Measurements from ENCODE around the gene ANK2. TPM values are rescaled to one million over a fixed set of nuclear protein-coding genes. Genes with fewer than 3 reads are reported as not detected.

Gene ANK2
- total and polyA plus RNA-seq, 4 donors: 231 to 512 (median 262) TPM

GRCh38 chr4:113394730-113395530 is 345.5 kb downstream of the ANK2 start:
- Histone ChIP-seq H3K4me1 (ENCODE audit: control insufficient read depth, insufficient read depth, low read length) (no peaks in the 10 kb centered on the region), H3K27ac (ENCODE audit: low read depth, low read length) (no peak overlapping the region), H3K4me3 (ENCODE audit: low read depth, low read length) (no peak overlapping the region), H3K27me3 (ENCODE audit: control insufficient read depth, insufficient read depth, low read length) (no peaks in the 10 kb centered on the region), H3K9me3 (ENCODE audit: control insufficient read depth, insufficient read depth, low read length) (no peaks in the 10 kb centered on the region), H3K36me3 (ENCODE audit: control insufficient read depth, insufficient read depth, low read length) (no peaks in the 10 kb centered on the region)
- 30% methylated on average over 4 of the region's 11 CpGs for WGBS (ENCODE audit: insufficient coverage)
- DNase-seq (ENCODE audit: low read depth in 4 of 6, low spot score in 6 of 6): peak; percentile 88 to 98 (median 90)

DNA sequence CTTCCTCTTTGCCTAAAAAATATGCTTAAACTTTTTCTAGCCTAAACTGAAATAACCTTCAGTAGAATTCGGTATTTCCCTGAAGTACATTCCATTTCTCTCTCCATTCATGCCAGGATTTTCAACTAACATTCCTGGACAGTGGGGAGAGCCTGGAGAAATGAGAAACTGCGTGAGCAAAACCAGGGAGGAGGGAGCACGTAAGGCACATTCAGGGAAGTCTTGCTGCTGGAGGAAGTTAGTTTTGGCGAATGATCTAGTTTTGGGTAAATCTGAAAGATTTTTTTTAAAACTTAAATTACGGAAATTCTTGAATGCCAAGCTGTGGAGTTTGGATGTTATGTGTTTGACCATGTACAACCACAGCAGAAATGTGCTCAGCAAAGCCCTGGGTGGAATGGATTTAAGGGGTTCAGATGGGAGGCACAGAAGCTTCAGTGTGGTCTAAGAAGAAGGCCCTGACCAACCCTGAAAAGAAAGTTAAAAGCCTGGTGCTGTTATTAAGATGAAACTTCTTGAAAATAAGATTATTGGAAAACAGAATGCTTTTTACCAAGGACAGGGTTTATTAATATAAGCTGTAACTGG is 347.8 kb downstream of the ANK2 start:
- Histone ChIP-seq H3K36me3 (ENCODE audit: control insufficient read depth, insufficient read depth, low read length) (no peaks in the 10 kb centered on the region), H3K9me3 (ENCODE audit: control insufficient read depth, insufficient read depth, low read length) (no peaks in the 10 kb centered on the region), H3K27me3 (ENCODE audit: control insufficient read depth, insufficient read depth, low read length) (no peaks in the 10 kb centered on the region), H3K4me3 (ENCODE audit: low read depth, low read length) (no peak overlapping the region), H3K27ac (ENCODE audit: low read depth, low read length) (no peak overlapping the region), H3K4me1 (ENCODE audit: control insufficient read depth, insufficient read depth, low read length) (no peaks in the 10 kb centered on the region)
- peak in 1 of 6 donors; percentile 68 for DNase-seq (ENCODE audit: low read depth in 4 of 6, low spot score in 6 of 6)
- WGBS (ENCODE audit: insufficient coverage): 63% methylated on average over 4 of the region's 5 CpGs

DNA sequence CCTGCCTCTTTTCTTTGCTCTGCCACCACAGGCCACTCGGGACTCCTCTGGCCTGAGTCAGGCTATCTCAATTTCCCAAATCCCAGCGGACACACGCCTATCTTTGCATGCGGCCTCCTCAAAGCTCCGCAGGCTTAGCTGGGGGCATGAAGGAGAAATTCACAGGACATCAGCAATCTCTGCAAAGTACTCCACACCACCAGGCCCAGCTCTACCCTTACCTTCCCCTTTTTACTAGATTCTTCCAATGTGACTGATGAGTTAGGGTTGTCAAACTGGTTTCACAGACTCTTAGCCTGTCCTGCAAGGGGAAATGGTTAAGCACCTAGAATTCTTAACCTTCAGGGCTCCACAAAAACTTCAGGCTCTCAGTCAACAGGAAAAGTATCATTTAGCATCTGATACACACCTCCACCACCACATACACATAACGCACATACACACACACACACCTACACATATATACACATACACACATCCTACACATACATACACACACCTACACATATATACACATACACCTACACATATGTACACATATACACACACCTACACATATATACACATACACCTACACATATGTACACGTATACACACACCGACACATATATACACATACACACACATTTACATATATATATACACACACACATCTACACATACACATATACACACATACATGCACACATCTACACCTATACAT is 349.1 kb downstream of the ANK2 start:
- H3K27ac ChIP-seq (ENCODE audit: low read depth, low read length): no peak overlapping the region
- no peaks in the 10 kb centered on the region for H3K27me3 ChIP-seq (ENCODE audit: control insufficient read depth, insufficient read depth, low read length)
- DNase-seq (ENCODE audit: low read depth in 4 of 6, low spot score in 6 of 6): no peak
- no peaks in the 10 kb centered on the region for H3K4me1 ChIP-seq (ENCODE audit: control insufficient read depth, insufficient read depth, low read length)
- H3K9me3 ChIP-seq (ENCODE audit: control insufficient read depth, insufficient read depth, low read length): no peaks in the 10 kb centered on the region
- no peaks in the 10 kb centered on the region for H3K36me3 ChIP-seq (ENCODE audit: control insufficient read depth, insufficient read depth, low read length)
- WGBS (ENCODE audit: insufficient coverage): 97% methylated on average over 8 of the region's 8 CpGs
- no peak overlapping the region for H3K4me3 ChIP-seq (ENCODE audit: low read depth, low read length)

- H3K4me1 ChIP-seq (ENCODE audit: control insufficient read depth, insufficient read depth, low read length): no peaks in the 10 kb centered on the region
- H3K27me3 ChIP-seq (ENCODE audit: control insufficient read depth, insufficient read depth, low read length): no peaks in the 10 kb centered on the region
- 100% methylated on average over 1 of the region's 4 CpGs for WGBS (ENCODE audit: insufficient coverage)
- H3K36me3 ChIP-seq (ENCODE audit: control insufficient read depth, insufficient read depth, low read length): no peaks in the 10 kb centered on the region
- no peaks in the 10 kb centered on the region for H3K9me3 ChIP-seq (ENCODE audit: control insufficient read depth, insufficient read depth, low read length)
- no peak overlapping the region for H3K4me3 ChIP-seq (ENCODE audit: low read depth, low read length)
- DNase-seq (ENCODE audit: low read depth in 4 of 6, low spot score in 6 of 6): no peak
- no peak overlapping the region for H3K27ac ChIP-seq (ENCODE audit: low read depth, low read length)
Measured at GRCh38 chr4:113404167-113404571, 354.7 kb downstream of the ANK2 start.

DNA sequence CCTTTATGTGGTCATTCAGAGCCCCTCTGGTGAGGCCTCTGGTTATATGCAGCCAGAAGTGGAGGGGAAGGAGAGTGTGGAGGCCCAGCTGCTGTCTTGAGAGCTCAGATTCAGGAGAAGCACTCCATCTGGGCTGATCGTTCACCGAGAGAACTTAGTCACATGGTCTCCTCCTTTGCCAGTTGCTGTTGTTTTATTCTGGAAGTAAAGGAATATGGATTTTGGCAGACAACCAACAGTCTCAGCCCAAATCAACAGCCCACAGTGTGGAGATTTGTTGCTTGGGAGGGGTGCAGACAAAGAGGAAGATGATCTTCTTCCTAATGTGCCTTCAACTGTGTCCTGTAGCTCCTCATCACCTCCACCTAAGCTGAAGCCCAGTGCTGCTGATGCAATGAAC is 355.4 kb downstream of the ANK2 start:
- no peaks in the 10 kb centered on the region for H3K36me3 ChIP-seq (ENCODE audit: control insufficient read depth, insufficient read depth, low read length)
- H3K27ac ChIP-seq (ENCODE audit: low read depth, low read length): no peak overlapping the region
- no peaks in the 10 kb centered on the region for H3K27me3 ChIP-seq (ENCODE audit: control insufficient read depth, insufficient read depth, low read length)
- no peaks in the 10 kb centered on the region for H3K4me1 ChIP-seq (ENCODE audit: control insufficient read depth, insufficient read depth, low read length)
- DNase-seq (ENCODE audit: low read depth in 4 of 6, low spot score in 6 of 6): peak in 1 of 6 donors; percentile 41
- WGBS (ENCODE audit: insufficient coverage): no CpG with 5 or more reads among the region's 2 CpGs
- H3K4me3 ChIP-seq (ENCODE audit: low read depth, low read length): no peak overlapping the region
- H3K9me3 ChIP-seq (ENCODE audit: control insufficient read depth, insufficient read depth, low read length): no peaks in the 10 kb centered on the region

DNA sequence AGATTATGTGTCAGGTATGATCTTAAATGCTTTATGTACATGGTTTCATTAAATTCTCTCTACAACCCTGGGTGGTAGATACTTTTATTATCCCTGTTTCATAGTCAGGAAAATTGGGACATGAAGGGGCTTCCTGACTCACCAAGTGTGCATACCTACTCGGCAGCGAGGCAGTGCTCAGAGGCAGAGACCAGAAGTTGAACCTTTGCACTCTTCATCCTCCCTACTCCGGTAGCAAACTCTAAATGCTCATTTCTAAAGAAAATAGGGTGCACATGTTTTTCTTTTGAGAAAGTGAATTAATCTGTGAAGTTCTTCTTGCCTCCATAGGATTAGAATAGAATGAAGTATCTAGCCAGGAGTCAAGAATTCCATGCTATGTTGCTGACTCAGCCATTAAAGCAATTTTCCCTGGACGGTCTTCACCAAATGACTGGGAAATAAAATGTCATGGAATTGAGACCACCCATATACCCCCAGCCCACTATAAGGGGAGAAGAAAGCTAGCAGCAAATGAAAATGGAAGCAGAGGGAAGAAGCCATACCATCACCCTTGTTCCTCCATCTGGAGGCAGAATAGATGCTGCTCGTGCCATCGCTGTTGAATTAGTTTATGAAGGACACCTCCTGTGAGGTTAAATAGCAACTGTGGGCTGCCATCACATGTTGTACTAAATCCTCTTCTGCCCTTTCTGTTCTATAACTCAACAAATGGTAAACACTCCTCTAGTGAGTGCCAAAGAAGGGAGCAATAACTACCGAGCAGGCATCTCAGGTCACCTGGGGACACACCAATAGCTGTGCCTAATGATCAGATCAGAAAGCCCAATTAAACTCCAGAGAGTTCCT is 356.6 kb downstream of the ANK2 start:
- Histone ChIP-seq H3K4me3 (ENCODE audit: low read depth, low read length) (no peak overlapping the region), H3K27ac (ENCODE audit: low read depth, low read length) (no peak overlapping the region), H3K9me3 (ENCODE audit: control insufficient read depth, insufficient read depth, low read length) (no peaks in the 10 kb centered on the region), H3K27me3 (ENCODE audit: control insufficient read depth, insufficient read depth, low read length) (no peaks in the 10 kb centered on the region), H3K4me1 (ENCODE audit: control insufficient read depth, insufficient read depth, low read length) (no peaks in the 10 kb centered on the region), H3K36me3 (ENCODE audit: control insufficient read depth, insufficient read depth, low read length) (no peaks in the 10 kb centered on the region)
- DNase-seq (ENCODE audit: low read depth in 4 of 6, low spot score in 6 of 6): no peak
- WGBS (ENCODE audit: insufficient coverage): 41% methylated on average over 3 of the region's 7 CpGs

DNA sequence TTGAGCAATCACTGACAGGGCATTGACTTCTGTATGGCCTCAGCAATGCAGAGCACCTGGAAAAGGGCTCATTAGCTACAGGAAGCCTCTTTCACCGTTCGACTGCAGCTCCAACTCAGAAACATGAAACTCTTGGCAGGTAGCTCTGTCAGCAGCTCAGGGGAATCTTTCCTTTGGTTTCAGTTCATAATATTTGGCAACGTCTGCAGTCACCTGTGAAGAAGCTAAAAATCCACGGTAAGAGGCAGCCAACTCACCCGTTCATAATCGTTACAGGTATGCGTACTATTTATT is 357.2 kb downstream of the ANK2 start:
- Histone ChIP-seq H3K27me3 (ENCODE audit: control insufficient read depth, insufficient read depth, low read length) (no peaks in the 10 kb centered on the region), H3K27ac (ENCODE audit: low read depth, low read length) (no peak overlapping the region), H3K4me1 (ENCODE audit: control insufficient read depth, insufficient read depth, low read length) (no peaks in the 10 kb centered on the region), H3K4me3 (ENCODE audit: low read depth, low read length) (no peak overlapping the region), H3K9me3 (ENCODE audit: control insufficient read depth, insufficient read depth, low read length) (no peaks in the 10 kb centered on the region), H3K36me3 (ENCODE audit: control insufficient read depth, insufficient read depth, low read length) (no peaks in the 10 kb centered on the region)
- WGBS (ENCODE audit: insufficient coverage): 81% methylated on average over 7 of the region's 7 CpGs
- peak in 1 of 6 donors; percentile 49 for DNase-seq (ENCODE audit: low read depth in 4 of 6, low spot score in 6 of 6)

DNA sequence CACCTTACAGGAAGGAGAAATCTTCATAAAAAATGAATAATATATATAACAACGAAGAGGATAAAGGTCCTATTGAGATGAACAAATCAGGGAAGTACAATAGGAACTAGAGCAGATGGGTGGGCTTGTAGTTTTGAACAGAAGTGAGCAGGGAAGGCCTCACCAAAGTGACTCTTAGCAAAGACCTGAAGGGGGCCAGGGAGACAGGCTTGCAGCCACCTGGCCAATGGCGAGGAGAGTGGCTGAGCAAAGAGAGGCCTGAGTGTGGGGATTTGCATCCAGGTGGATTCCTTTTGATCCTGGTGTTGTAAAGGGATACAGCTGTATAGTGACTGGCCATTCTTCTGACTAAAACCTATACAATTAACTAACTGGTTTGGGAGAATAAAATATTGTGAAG is 358.0 kb downstream of the ANK2 start:
- Histone ChIP-seq H3K27me3 (ENCODE audit: control insufficient read depth, insufficient read depth, low read length) (no peaks in the 10 kb centered on the region), H3K4me1 (ENCODE audit: control insufficient read depth, insufficient read depth, low read length) (no peaks in the 10 kb centered on the region), H3K36me3 (ENCODE audit: control insufficient read depth, insufficient read depth, low read length) (no peaks in the 10 kb centered on the region), H3K27ac (ENCODE audit: low read depth, low read length) (no peak overlapping the region), H3K4me3 (ENCODE audit: low read depth, low read length) (no peak overlapping the region), H3K9me3 (ENCODE audit: control insufficient read depth, insufficient read depth, low read length) (no peaks in the 10 kb centered on the region)
- no peak for DNase-seq (ENCODE audit: low read depth in 4 of 6, low spot score in 6 of 6)
- WGBS (ENCODE audit: insufficient coverage): 75% methylated on average over 2 of the region's 2 CpGs

GRCh38 chr4:113409181-113409580 is 359.7 kb downstream of the ANK2 start:
- Histone ChIP-seq H3K9me3 (ENCODE audit: control insufficient read depth, insufficient read depth, low read length) (no peaks in the 10 kb centered on the region), H3K36me3 (ENCODE audit: control insufficient read depth, insufficient read depth, low read length) (no peaks in the 10 kb centered on the region), H3K27ac (ENCODE audit: low read depth, low read length) (no peak overlapping the region), H3K4me1 (ENCODE audit: control insufficient read depth, insufficient read depth, low read length) (no peaks in the 10 kb centered on the region), H3K27me3 (ENCODE audit: control insufficient read depth, insufficient read depth, low read length) (no peaks in the 10 kb centered on the region), H3K4me3 (ENCODE audit: low read depth, low read length) (no peak overlapping the region)
- WGBS (ENCODE audit: insufficient coverage): no CpG with 5 or more reads among the region's 4 CpGs
- peak in 3 of 6 donors; percentile 40 to 96 (median 53) for DNase-seq (ENCODE audit: low read depth in 4 of 6, low spot score in 6 of 6)

Data from spinal cord (tissue), 10 donors.